ENCODE results near the gene PDE4D.

The PDE4D gene

GRCh38 chr5:59193616-59194319 is 699.8 kb downstream of the PDE4D start:
- TF ChIP-seq, protein P1, sequence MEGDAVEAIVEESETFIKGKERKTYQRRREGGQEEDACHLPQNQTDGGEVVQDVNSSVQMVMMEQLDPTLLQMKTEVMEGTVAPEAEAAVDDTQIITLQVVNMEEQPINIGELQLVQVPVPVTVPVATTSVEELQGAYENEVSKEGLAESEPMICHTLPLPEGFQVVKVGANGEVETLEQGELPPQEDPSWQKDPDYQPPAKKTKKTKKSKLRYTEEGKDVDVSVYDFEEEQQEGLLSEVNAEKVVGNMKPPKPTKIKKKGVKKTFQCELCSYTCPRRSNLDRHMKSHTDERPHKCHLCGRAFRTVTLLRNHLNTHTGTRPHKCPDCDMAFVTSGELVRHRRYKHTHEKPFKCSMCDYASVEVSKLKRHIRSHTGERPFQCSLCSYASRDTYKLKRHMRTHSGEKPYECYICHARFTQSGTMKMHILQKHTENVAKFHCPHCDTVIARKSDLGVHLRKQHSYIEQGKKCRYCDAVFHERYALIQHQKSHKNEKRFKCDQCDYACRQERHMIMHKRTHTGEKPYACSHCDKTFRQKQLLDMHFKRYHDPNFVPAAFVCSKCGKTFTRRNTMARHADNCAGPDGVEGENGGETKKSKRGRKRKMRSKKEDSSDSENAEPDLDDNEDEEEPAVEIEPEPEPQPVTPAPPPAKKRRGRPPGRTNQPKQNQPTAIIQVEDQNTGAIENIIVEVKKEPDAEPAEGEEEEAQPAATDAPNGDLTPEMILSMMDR (IDR thresholded peaks at IDR 0.05; ENCODE audit: insufficient read depth, low read depth, low read length, missing control alignments) = no peak
- no peak overlapping the region for H3K4me3 ChIP-seq (ENCODE audit: low read length)
- DNase-seq (ENCODE audit: low read depth) = peak; percentile 100

DNA sequence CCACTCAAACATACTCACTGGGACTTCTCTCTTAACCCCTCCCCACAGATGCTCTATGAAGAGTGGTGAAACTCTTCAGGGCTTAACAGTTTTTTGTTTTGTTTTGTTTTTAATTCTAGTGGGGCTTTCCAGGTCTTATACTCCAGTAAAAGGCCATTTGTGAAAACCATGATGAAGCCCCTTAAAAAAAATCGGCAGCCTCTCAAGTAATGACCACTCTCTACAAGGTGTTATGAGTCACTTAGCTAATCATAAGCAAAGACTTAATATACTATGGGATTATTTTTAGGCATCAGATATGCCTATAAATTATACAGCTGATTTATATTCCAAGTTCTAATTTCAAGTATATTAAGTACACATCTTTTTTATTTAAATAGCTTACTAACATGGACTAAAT is 702.8 kb downstream of the PDE4D start:
- no peak for DNase-seq (ENCODE audit: low read depth)
- TF ChIP-seq, protein P1 (IDR thresholded peaks at IDR 0.05; ENCODE audit: insufficient read depth, low read depth, low read length, missing control alignments) = no peak
- H3K4me3 ChIP-seq (ENCODE audit: low read length) = no peak overlapping the region

DNA sequence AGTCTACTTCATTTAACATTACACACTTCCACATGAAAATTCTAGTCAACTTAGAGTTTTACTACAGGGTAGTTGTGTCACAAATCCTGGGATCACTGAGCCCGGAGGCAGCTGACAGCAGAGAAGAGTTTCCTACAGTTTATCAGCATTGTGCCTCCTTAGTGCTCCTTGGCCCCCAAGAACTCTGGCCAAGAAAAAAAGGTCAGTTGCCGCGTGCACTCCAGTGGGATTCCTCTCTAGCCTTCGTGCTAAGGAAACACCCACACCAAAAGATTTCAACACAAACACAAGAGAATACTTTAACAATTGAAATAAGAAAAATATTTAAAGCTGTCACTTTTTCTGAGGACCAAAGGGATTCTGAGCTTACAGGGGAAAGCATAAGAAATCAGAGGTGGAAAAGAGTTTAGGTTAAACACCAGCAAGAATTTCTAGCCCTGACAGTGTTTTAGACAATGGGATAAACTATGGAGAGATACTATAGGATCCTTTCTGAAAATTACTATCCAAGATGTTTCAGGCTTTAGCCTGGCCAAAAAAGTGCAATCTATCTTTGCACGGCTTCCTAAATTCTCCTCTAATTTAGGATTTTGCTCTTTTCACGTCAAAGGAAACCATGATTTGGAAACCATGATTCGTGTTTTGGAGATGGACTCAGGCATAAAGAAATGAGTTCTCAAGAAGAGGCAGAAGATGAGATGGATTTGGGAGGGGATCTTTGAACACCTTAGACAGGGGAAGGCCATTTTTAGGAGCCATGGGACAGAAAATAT is 703.9 kb downstream of the PDE4D start:
- H3K4me3 ChIP-seq (ENCODE audit: low read length) = no peak overlapping the region
- DNase-seq (ENCODE audit: low read depth) = no peak
- TF ChIP-seq, protein P1 (IDR thresholded peaks at IDR 0.05; ENCODE audit: insufficient read depth, low read depth, low read length, missing control alignments) = no peak

- DNase-seq (ENCODE audit: low read depth) = peak; percentile 72
- no peak overlapping the region for H3K4me3 ChIP-seq (ENCODE audit: low read length)
- TF ChIP-seq, protein P1 (IDR thresholded peaks at IDR 0.05; ENCODE audit: insufficient read depth, low read depth, low read length, missing control alignments) = peak; percentile 65
Measured at GRCh38 chr5:59188419-59189225, 704.9 kb downstream of the PDE4D start.

GRCh38 chr5:59187857-59188256 is 705.7 kb downstream of the PDE4D start:
- DNase-seq (ENCODE audit: low read depth) = no peak
- TF ChIP-seq, protein P1 (IDR thresholded peaks at IDR 0.05; ENCODE audit: insufficient read depth, low read depth, low read length, missing control alignments) = no peak
- no peak overlapping the region for H3K4me3 ChIP-seq (ENCODE audit: low read length)

DNA sequence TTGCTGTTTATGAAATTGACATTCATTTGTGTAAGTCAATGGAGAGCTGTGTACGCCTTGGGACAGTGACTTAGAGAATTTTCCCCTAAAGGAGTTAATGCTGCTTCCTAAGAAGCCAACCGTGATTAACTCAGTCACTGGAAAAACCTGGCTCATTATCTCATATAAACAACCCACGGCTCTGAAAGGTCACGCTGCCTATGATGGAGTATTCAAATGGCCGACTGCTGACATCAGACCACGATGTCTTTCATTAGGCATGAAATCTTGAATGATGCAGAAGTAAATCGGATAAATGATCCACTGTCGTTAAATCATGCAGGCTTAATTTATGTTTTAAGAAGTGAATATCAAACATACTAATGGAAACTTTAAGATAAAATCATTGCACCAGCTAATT is 706.9 kb downstream of the PDE4D start:
- H3K4me3 ChIP-seq (ENCODE audit: low read length) = no peak overlapping the region
- DNase-seq (ENCODE audit: low read depth) = no peak
- TF ChIP-seq, protein P1 (IDR thresholded peaks at IDR 0.05; ENCODE audit: insufficient read depth, low read depth, low read length, missing control alignments) = no peak

All from epithelial cell of esophagus (primary cell).